T-helper 17 cell (primary cell): ENCODE results near the gene TAS2R38. TPM values are rescaled to one million over a fixed set of nuclear protein-coding genes. Genes with fewer than 3 reads are reported as not detected.

Experiments used
- ATAC-seq: fragments of 150-1000 bp; cut with Tn5 transposase; 2 replicates; pipeline ENCODE4 v1.10.0; 2021; ENCODE audit warnings: mild to moderate bottlenecking, moderate library complexity
- DNase-seq, 3 donors: peaks; one replicate each; pipeline versions ENCODE4 v3.0.0 to v3.0.0-alpha.2; 2020 to 2021
- H3K9me3 ChIP-seq: one replicate; pipeline ENCODE4 v1.7.0; 2013; ENCODE audit warnings: low read length, mild to moderate bottlenecking; ENCODE audit not compliant: control insufficient read depth, poor library complexity, severe bottlenecking
- H3K27ac Mint-ChIP-seq: one replicate; pipeline ENCODE4 v1.8.0; 2022; ENCODE audit warnings: mild to moderate bottlenecking, moderate library complexity, mixed read lengths
- H3K27me3 Mint-ChIP-seq: one replicate; pipeline ENCODE4 v1.8.0; 2022; ENCODE audit warnings: mixed read lengths
- H3K36me3 Mint-ChIP-seq: one replicate; pipeline ENCODE4 v1.8.0; 2022; ENCODE audit warnings: low read depth, mixed read lengths
- H3K4me1 Mint-ChIP-seq: one replicate; pipeline ENCODE4 v1.8.0; 2022; ENCODE audit warnings: mild to moderate bottlenecking, mixed read lengths
- H3K4me3 Mint-ChIP-seq: one replicate; pipeline ENCODE4 v1.8.0; 2022; ENCODE audit warnings: mild to moderate bottlenecking, moderate library complexity, mixed read lengths
- total RNA-seq, 4 donors: library from RNA in 2 of 4; stranded (reverse) in 2 of 4; gene quantifications; one replicate each; pipeline ENCODE4 v1.2.3 and lab custom pipeline; 2022 to 2026

Gene TAS2R38
- not detected for total RNA-seq
- total RNA-seq (lab: John Stamatoyannopoulos, UW): 0 reads per million in 2 donors

DNA sequence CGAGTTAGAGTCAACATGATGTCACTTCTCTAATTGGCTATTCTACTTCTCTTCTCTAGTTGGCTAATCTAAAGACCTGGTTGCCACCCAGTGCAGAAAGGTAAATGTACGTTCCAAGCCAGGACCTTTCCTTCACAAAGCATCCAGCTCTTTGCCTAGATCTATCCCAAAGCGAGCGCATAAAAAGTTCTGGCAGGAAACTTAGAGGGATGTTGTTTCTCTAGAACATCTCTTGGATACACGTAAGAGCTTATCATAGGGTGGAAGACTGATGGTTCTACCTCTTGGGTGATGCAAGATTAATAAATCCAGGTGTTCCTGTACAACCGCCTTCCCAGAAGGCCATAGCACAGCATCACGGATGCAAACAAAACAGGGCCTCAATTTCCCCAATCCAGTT, at the start of gene TAS2R38:
Gene TAS2R38, minus strand, starts transcription at position 101 of the 400 bp plus-strand sequence. Its CDS starts 84 bp downstream, at position 17.
- no peak within 1 kb of the TSS for H3K4me3 Mint-ChIP-seq
- H3K27me3 Mint-ChIP-seq: peaks cover 5% of the 10 kb centered on the region
- no peak within 1 kb of the TSS for H3K27ac Mint-ChIP-seq

DNA sequence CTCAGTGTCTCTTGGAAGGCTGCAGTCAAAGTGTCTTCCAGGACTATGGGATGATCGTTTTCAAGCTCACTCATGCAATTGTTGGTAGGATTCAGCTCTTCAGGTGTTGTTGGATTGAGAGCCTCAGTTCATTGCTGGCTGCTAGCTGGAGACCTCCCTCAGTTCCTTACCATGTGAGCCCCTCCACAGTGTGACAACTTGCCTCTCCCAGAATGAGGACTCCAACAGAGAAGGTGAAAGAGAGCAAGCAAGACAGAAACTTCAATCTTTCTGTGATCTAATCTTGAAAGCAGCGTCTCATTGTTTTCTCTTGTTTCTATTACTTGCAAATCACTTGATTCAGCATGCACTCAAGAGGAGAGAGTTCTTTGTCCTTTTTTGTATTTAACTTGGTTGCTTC, 44.6 kb upstream of the TAS2R38 start:
- no peak overlapping the region for H3K4me3 Mint-ChIP-seq

More for the DNA sequence above, at the start of gene TAS2R38:
- peaks cover 12% of the 10 kb centered on the region for H3K4me1 Mint-ChIP-seq
- no peak for ATAC-seq
- no peaks in the 10 kb centered on the region for H3K36me3 Mint-ChIP-seq
- H3K9me3 ChIP-seq: no peaks in the 10 kb centered on the region
- no peak for DNase-seq

DNA sequence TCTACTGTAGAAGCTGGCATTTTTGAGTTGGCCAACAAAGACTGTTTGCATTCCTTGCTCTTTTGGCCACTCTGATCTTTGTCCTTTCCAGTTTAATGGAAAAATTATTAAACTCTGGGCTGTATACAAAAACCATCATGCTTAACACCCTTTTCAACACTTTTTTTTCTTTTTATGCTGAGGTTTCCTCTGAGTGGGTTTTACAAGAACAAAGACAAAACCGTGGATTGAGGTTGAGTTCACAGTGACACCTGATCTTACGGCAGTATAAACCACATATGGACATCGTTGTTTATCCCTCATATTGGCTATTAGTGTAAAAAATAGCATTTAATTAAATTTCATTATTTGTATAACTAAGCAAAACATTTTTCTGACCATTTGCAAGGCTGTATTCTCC, 43.9 kb upstream of the TAS2R38 start:
- H3K4me1 Mint-ChIP-seq: peaks cover 5% of the 10 kb centered on the region
- peaks cover 23% of the 10 kb centered on the region for H3K27me3 Mint-ChIP-seq
- H3K27ac Mint-ChIP-seq: no peak overlapping the region
- H3K4me3 Mint-ChIP-seq: no peak overlapping the region
- peaks cover 2% of the 10 kb centered on the region for H3K36me3 Mint-ChIP-seq
- DNase-seq: no peak
- H3K9me3 ChIP-seq: no peaks in the 10 kb centered on the region
- no peak for ATAC-seq

More for the DNA sequence above, 44.6 kb upstream of the TAS2R38 start:
- peaks cover 24% of the 10 kb centered on the region for H3K27me3 Mint-ChIP-seq
- peaks cover 2% of the 10 kb centered on the region for H3K36me3 Mint-ChIP-seq
- no peak for ATAC-seq
- no peak overlapping the region for H3K27ac Mint-ChIP-seq
- no peak for DNase-seq
- H3K4me1 Mint-ChIP-seq: no peaks in the 10 kb centered on the region
- no peaks in the 10 kb centered on the region for H3K9me3 ChIP-seq

DNA sequence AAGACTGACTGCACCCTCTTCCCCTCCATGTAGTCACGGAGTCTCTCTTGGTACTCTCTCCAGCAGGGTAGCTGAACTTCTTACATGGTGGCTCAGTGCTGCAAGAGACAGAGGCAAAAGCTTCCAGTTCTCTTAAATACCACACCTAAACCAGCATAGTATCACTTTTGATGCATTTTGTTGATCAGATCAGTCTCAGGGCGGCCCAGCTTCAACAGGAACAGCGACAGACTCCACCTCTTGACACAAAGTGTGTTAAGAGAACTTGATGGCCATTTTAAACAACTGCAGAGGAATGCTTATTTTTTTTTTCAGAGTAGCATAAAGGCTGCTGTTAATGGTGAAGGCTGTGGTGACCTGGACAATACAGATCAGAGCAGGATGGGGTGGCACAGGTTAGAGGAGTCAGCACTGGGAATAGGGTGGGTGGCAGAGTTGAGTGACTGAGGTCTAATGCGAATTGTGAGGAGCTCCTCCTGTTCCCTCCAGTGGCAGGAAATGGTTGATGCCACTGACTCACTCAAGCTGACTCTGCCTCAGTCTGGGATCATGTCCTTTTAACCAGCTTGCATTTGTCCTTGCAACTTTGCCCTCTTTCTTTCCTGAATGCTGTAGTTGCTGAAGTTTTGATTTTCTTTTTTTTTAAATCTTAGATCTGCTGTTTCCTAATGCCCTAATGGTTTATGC, 39.4 kb upstream of the TAS2R38 start:
- Mint-ChIP-seq H3K4me3 (no peak overlapping the region), H3K4me1 (peaks cover 5% of the 10 kb centered on the region), H3K36me3 (no peaks in the 10 kb centered on the region), H3K27me3 (peaks cover 7% of the 10 kb centered on the region), H3K27ac (no peak overlapping the region)
- peak; percentile 32 for ATAC-seq
- DNase-seq: no peak
- H3K9me3 ChIP-seq: no peaks in the 10 kb centered on the region

DNA sequence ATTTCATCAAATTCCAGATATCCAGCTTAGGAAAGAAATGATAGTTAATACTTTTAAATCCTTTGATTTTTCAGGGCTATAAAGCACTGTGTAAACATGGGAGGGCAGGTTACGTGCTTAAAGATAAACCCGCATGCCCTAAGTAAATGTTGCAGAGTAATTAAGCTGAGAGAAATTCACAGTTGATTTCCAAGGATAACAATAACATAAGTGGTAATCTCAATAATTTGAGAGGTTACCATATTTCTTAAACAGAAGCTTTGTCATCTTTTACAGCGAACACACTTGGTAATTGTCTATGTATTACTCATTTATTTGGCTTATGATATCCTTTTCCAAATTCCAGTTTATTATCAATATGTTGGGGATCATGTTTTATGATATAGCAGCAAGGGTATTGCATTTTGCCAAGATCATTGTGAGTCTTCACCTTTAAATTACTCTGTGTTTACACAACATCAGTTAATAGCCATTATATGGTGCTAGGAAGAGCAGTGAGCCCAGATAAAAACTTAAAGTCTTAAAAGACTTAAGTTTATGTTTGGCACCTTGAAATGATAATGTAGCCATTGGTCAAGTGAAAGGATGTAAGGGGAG, 37.5 kb upstream of the TAS2R38 start:
- H3K9me3 ChIP-seq: no peaks in the 10 kb centered on the region
- Mint-ChIP-seq H3K4me3 (no peak overlapping the region), H3K36me3 (no peaks in the 10 kb centered on the region), H3K27me3 (peaks cover 6% of the 10 kb centered on the region), H3K4me1 (peaks cover 5% of the 10 kb centered on the region), H3K27ac (no peak overlapping the region)
- no peak for ATAC-seq
- no peak for DNase-seq

DNA sequence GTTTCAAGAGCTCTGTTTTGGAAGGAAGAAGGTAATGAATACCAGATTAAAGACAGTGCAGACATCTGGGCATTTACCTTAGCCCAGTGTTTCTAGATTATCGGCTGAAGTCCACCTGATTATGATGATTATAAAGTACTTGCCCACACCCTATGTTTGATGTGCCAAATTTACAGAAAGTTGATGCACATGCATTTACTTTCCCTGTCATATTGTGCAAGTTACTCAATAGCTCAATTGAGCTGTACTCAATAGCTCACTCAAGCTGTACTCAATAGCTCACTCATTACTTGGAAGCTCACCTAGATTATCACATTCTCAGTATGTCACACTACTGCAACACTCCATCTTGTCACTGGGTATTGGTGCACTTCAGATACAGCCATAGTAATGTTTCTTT, 35.6 kb upstream of the TAS2R38 start:
- Mint-ChIP-seq H3K36me3 (no peaks in the 10 kb centered on the region), H3K4me3 (no peak overlapping the region), H3K27ac (no peak overlapping the region), H3K4me1 (peaks cover 5% of the 10 kb centered on the region), H3K27me3 (peaks cover 6% of the 10 kb centered on the region)
- no peaks in the 10 kb centered on the region for H3K9me3 ChIP-seq
- DNase-seq: no peak
- no peak for ATAC-seq

DNA sequence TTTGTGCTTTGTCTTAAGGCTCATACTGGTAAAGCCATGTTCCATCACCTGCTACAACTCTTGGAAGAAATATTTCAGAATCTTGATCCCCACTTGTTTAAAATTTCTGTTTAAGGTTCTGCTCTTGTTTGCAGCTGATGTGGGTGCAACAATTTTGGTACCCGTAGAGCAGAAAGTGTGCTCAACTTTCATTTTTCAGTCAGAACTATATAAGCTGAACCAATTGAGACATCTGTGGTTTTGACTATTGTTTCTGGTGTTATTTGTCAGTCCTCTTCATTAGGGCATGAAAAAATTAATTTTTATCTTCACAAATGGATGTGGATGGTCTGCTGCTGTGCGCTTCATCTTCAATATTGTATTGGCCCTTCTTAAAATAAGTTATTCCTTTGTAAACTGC, 33.0 kb upstream of the TAS2R38 start:
- Mint-ChIP-seq H3K27me3 (peaks cover 6% of the 10 kb centered on the region), H3K36me3 (no peaks in the 10 kb centered on the region), H3K4me3 (no peak overlapping the region), H3K27ac (no peak overlapping the region), H3K4me1 (no peaks in the 10 kb centered on the region)
- ATAC-seq: no peak
- H3K9me3 ChIP-seq: no peaks in the 10 kb centered on the region
- DNase-seq: no peak

DNA sequence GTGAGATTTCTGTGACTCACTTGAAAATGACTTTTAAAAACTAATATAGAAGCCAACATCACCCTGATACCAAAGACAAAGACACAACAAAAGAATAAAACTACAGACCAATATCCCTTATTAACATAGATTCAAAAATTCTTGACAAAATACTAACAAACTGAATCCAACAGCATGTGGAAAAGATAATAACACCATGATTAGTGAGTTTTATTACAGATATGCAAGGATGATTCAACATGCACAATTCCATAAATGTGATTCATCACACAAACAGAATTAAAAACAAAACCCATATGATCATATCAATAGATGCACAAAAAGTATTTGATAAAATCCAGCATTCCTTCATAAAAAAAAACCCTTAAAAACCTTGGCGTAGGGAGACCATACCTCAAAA, 28.6 kb upstream of the TAS2R38 start:
- Mint-ChIP-seq H3K4me3 (no peak overlapping the region), H3K27ac (no peak overlapping the region)
- no peak for ATAC-seq

DNA sequence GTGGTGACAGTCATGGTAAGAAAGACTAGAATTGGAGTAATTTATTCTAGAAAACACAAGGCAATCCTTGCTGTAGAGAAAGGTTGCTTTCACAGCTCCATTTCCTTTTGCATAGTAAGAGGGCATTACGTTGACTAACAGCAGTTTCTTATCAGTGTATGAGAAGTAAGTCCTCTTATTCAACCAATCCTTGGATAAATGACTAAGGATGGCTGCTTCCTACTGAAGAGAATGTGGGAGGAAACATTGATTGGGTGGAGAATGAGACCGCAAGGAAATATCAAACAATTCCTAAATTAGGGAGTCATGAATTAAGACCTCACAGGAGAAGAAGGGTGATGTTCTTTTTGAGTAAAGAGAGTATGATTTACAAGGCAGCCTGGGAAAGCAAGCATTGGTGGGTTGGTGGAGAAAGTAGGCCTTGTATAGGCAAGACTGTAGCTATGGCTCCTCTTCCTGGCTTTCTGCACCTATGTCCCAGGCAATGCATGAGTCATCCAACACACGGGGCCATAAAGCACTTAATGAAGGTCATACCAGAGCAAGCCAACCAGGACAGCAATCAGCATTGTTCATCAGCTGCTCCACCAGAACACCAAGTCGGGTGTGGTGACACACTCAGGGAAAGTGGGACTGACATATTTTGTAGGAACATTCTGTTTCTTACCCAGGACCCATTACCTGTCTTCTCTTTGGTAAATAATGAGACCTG, 27.7 kb upstream of the TAS2R38 start:
- no peaks in the 10 kb centered on the region for H3K36me3 Mint-ChIP-seq
- H3K27me3 Mint-ChIP-seq: no peaks in the 10 kb centered on the region
- no peaks in the 10 kb centered on the region for H3K9me3 ChIP-seq
- no peak for DNase-seq
- H3K4me3 Mint-ChIP-seq: no peak overlapping the region
- ATAC-seq: no peak
- no peak overlapping the region for H3K27ac Mint-ChIP-seq
- H3K4me1 Mint-ChIP-seq: no peaks in the 10 kb centered on the region

More for the DNA sequence above, 28.6 kb upstream of the TAS2R38 start:
- Mint-ChIP-seq H3K27me3 (no peaks in the 10 kb centered on the region), H3K4me1 (no peaks in the 10 kb centered on the region), H3K36me3 (no peaks in the 10 kb centered on the region)
- H3K9me3 ChIP-seq: no peaks in the 10 kb centered on the region
- DNase-seq: no peak

DNA sequence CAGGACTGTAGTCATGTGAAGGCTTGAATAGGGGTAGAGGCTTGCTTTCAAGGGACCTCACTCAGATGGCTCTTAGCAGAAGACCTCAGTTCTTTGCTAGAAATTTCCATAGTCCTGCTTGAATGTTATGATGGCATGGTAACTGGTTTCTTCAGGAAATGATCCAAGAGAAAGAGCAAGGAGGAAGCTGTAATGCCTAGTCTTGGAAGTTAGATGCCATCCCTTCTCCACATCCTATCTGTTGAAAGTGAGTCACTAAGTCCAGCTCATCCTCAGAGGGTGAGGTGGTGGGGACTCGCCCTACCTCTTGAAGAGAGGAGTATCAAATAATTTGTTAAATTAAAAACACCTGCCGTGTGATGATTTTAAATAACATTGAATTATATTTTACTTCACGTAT, 26.7 kb upstream of the TAS2R38 start:
- no peaks in the 10 kb centered on the region for H3K36me3 Mint-ChIP-seq
- no peak overlapping the region for H3K27ac Mint-ChIP-seq
- H3K4me3 Mint-ChIP-seq: no peak overlapping the region
- H3K4me1 Mint-ChIP-seq: no peaks in the 10 kb centered on the region
- no peaks in the 10 kb centered on the region for H3K27me3 Mint-ChIP-seq
- no peaks in the 10 kb centered on the region for H3K9me3 ChIP-seq
- ATAC-seq (no peak), DNase-seq (no peak)

DNA sequence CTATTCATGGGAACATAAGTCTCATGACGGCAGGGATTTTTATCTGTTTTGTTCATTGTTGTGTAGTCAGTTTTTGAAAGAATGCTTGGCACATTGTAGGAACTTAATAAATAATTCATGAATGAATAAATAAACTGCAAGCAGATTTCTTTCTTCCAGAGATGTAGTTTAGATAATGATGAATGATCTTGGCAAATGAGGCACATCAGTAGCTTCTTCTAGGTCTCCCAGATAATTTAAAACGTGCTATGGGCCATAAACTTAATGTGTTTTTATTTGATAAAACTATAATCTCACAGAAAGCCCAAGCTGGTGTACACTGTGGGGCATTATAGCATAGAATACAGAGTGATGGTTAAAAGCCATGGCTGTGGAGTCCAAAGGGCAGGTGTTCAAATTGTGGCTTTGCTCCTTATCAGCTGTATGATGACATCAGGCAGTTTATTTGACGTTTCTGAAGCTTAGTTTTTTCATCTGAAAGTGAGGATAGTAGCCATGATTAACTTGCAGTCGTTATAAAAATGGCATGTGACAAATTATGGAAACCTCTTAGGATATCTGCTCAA, 25.6 kb upstream of the TAS2R38 start:
- no peaks in the 10 kb centered on the region for H3K36me3 Mint-ChIP-seq
- no peaks in the 10 kb centered on the region for H3K9me3 ChIP-seq
- H3K4me3 Mint-ChIP-seq: no peak overlapping the region
- H3K27ac Mint-ChIP-seq: no peak overlapping the region
- ATAC-seq: no peak
- DNase-seq: no peak
- no peaks in the 10 kb centered on the region for H3K27me3 Mint-ChIP-seq
- no peaks in the 10 kb centered on the region for H3K4me1 Mint-ChIP-seq

DNA sequence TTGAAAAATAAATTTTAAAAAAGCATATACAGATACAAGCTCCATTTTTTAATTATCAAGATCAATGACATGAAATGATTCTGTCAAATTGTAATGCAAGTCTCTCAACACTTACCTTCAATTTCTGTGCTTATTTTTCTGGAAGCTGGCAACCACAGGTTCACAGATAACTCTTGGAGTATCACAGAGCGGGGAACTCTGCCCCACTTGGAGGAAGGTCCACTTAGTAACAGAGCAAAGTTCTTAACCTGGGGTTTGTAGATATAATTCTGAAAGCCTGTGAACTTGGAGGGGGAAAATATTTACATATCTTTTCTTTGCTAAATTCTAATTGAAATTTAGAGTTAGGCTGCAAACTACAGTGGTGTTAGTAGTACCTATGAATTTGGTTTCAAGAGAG, 19.8 kb upstream of the TAS2R38 start:
- no peak overlapping the region for H3K4me3 Mint-ChIP-seq
- no peaks in the 10 kb centered on the region for H3K27me3 Mint-ChIP-seq
- H3K9me3 ChIP-seq: no peaks in the 10 kb centered on the region
- H3K27ac Mint-ChIP-seq: no peak overlapping the region
- DNase-seq: no peak
- no peaks in the 10 kb centered on the region for H3K36me3 Mint-ChIP-seq
- peaks cover 4% of the 10 kb centered on the region for H3K4me1 Mint-ChIP-seq
- no peak for ATAC-seq

DNA sequence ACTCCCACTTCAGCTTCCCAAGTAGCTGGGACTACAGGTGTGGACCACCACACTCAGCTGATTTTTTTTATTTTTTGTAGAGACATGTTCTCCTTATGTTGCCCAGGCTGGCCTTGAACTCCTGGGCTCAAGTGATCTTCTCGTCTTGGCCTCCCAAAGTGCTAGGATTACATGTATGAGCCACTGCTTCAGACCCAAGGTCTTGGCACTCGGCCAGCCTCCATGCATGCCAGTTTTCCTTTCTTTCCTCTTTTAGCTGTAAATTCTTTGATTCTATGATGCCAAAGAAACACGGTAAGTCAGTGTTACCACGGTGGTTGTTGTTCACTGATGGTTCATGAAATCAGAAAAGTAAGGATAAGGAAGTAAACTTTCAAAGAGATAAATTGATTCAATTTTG, 19.1 kb upstream of the TAS2R38 start:
- Mint-ChIP-seq H3K4me3 (no peak overlapping the region), H3K36me3 (no peaks in the 10 kb centered on the region), H3K4me1 (peaks cover 4% of the 10 kb centered on the region), H3K27me3 (no peaks in the 10 kb centered on the region), H3K27ac (no peak overlapping the region)
- DNase-seq: no peak
- no peaks in the 10 kb centered on the region for H3K9me3 ChIP-seq
- no peak for ATAC-seq
